ENCODE measurements around the gene CHAC1.

DNA sequence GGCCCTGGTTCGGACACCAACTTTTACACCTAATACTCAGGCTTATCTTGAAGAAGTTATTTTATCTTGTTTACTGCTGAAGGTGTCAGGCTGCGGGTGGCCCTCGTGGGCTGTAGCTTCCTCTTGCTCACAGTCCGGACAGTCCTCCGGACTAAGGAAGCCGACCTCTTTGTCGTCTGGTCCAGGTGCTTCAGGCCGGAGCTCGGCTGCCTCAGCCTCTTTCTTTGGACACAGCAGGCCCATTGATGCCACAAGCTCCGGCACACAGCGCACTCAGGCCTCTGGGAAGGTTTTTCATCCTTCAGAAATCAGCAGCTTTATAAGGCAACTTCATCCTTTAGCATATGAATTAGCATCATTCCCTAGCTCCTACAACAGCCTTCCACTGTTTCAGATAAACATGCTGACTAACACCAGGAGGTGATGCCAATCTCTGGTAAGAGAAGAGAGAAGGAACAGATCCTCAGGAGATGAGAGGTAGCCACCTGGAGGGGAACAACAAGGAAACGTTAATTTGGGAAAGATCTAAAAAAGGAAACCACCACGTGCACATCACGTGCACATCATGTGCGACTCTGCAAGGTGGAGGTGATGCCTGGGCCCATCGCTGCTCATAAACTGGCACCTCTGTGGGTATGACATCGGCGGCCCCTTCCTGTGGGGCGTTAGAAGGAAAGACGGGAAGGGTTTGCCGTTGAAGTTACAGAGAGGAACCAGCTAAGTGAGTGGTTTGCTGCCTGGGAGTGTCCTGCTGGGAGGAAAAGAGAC lies 4.4 kb upstream of the CHAC1 start:
- TF ChIP-seq, protein P1, sequence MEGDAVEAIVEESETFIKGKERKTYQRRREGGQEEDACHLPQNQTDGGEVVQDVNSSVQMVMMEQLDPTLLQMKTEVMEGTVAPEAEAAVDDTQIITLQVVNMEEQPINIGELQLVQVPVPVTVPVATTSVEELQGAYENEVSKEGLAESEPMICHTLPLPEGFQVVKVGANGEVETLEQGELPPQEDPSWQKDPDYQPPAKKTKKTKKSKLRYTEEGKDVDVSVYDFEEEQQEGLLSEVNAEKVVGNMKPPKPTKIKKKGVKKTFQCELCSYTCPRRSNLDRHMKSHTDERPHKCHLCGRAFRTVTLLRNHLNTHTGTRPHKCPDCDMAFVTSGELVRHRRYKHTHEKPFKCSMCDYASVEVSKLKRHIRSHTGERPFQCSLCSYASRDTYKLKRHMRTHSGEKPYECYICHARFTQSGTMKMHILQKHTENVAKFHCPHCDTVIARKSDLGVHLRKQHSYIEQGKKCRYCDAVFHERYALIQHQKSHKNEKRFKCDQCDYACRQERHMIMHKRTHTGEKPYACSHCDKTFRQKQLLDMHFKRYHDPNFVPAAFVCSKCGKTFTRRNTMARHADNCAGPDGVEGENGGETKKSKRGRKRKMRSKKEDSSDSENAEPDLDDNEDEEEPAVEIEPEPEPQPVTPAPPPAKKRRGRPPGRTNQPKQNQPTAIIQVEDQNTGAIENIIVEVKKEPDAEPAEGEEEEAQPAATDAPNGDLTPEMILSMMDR (IDR thresholded peaks at IDR 0.05): no peak
- TF ChIP-seq POLR2A (IDR thresholded peaks at IDR 0.05): no peak

All from testis (tissue), 2 donors.